GM12801 (cell line): ENCODE data around the gene MPND.

ENCODE experiments used
- CTCF ChIP-seq: IDR thresholded peaks from one replicate; pipeline ENCODE4 v1.5.1; 2011; ENCODE audit warnings: control low read depth; ENCODE audit not compliant: insufficient read length; ENCODE audit errors: extremely low read depth

The MPND gene

GRCh38 chr19:4323692-4324091 lies 19.7 kb upstream of the MPND start:
- no peak for TF ChIP-seq CTCF

GRCh38 chr19:4324228-4324627 lies 19.1 kb upstream of the MPND start:
- no peak for TF ChIP-seq CTCF

- no peak for TF ChIP-seq CTCF
Measured at GRCh38 chr19:4326215-4326836, 17.0 kb upstream of the MPND start.

GRCh38 chr19:4326837-4327251 lies 16.5 kb upstream of the MPND start:
- no peak for TF ChIP-seq CTCF

- TF ChIP-seq CTCF: no peak
Measured at GRCh38 chr19:4327252-4327876, 16.0 kb upstream of the MPND start.

- no peak for TF ChIP-seq CTCF
Measured at GRCh38 chr19:4327877-4328242, 15.5 kb upstream of the MPND start.

- TF ChIP-seq CTCF: no peak
Measured at GRCh38 chr19:4328243-4328990, 14.9 kb upstream of the MPND start.
